LoVo (cell line): ENCODE results near the gene WWTR1.

Experiments
- DNase-seq: peaks from one replicate; pipeline ENCODE4 v3.0.0-alpha.2; 2016; ENCODE audit warnings: low spot score

WWTR1 gene

GRCh38 chr3:149592758-149593240 lies 65.0 kb downstream of the WWTR1 start:
- DNase-seq = no peak

GRCh38 chr3:149590691-149591441 lies 67.0 kb downstream of the WWTR1 start:
- no peak for DNase-seq

- DNase-seq = no peak
Measured at GRCh38 chr3:149589332-149589731, 68.5 kb downstream of the WWTR1 start.

GRCh38 chr3:149588909-149589308 lies 68.9 kb downstream of the WWTR1 start:
- no peak for DNase-seq

GRCh38 chr3:149587383-149587782 lies 70.4 kb downstream of the WWTR1 start:
- no peak for DNase-seq

- peak; percentile 51 for DNase-seq
Measured at GRCh38 chr3:149586871-149587270, 71.0 kb downstream of the WWTR1 start.

- DNase-seq = no peak
Measured at GRCh38 chr3:149585401-149585726, 72.5 kb downstream of the WWTR1 start.

GRCh38 chr3:149583921-149584635 lies 73.7 kb downstream of the WWTR1 start:
- DNase-seq = no peak

- DNase-seq = no peak
Measured at GRCh38 chr3:149582395-149582794, 75.4 kb downstream of the WWTR1 start.

GRCh38 chr3:149581681-149582370 lies 76.0 kb downstream of the WWTR1 start:
- DNase-seq = peak; percentile 69

GRCh38 chr3:149581248-149581647 lies 76.6 kb downstream of the WWTR1 start:
- peak; percentile 45 for DNase-seq

GRCh38 chr3:149579838-149580542 lies 77.8 kb downstream of the WWTR1 start:
- no peak for DNase-seq

- DNase-seq = no peak
Measured at GRCh38 chr3:149579161-149579560, 78.7 kb downstream of the WWTR1 start.

GRCh38 chr3:149577801-149578200 lies 80.0 kb downstream of the WWTR1 start:
- DNase-seq = no peak

GRCh38 chr3:149575961-149576564 lies 81.8 kb downstream of the WWTR1 start:
- peak; percentile 26 for DNase-seq

GRCh38 chr3:149575213-149575960 lies 82.4 kb downstream of the WWTR1 start:
- DNase-seq = no peak

GRCh38 chr3:149572796-149573414 lies 84.9 kb downstream of the WWTR1 start:
- no peak for DNase-seq

- no peak for DNase-seq
Measured at GRCh38 chr3:149571381-149571780, 86.4 kb downstream of the WWTR1 start.

GRCh38 chr3:149570016-149570415 lies 87.8 kb downstream of the WWTR1 start:
- no peak for DNase-seq

GRCh38 chr3:149567381-149567780 lies 90.4 kb downstream of the WWTR1 start:
- no peak for DNase-seq
